DLD1 (cell line): ENCODE results near the gene GALNT14.

Experiments used
- in situ Hi-C: cut with HindIII; loops from 2 replicates; pipeline ENCODE4 v1.10.0; 2017; ENCODE audit warnings: low sequenced_read_pairs

The GALNT14 gene

DNA sequence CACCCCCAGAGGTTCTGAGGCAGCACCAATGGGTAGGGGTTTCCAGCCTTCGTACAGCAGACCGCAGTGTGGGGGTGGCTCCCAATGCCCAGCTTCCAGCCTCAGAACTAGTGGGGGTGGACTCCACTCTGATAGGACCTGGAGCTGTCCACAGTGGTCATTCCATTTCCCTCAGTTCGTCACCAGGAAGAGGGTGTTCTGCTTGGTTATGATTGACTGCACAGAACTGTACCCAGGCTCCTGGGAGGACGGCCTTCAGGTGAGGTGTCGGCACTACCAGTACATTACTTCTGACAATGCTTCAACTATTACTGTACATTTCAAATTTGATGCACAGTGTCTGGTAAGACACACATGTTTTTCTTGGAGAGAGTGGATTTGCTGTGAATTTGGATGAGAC, 180.6 kb downstream of the GALNT14 start:
- in situ Hi-C loops = no loop called here

- in situ Hi-C loops = no loop called here
These were observed 181.2 kb downstream of the GALNT14 start for GRCh38 chr2:30956995-30957394.

DNA sequence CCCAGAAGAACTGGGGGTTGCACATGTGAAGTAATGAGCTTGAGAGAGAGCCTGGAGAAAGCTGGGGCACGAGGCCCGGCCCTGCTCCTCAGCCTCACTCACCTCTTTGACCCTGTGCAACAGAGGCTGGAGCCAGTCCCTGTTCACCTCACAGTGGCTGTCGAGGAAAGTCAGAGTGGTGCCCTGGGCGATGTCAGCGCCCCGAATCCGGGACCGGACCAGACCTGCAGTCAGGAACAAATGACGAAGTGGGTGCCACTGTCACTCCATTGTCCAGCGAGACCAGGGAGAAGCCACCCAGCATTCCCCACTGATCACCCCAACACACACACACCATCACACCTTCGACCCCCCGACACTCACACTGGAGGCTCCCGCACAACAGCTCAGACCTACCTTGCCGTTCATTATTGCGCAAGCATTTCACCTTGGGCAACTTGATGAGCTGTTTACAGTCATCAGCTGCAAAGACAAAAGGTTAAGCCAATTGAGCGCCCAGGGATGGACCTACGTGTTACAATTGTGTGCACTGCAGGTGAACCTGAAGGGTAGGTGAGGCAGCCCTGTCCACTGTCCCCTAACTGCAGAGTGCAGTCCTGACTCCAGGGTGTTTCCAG, 182.6 kb downstream of the GALNT14 start:
- in situ Hi-C loops = no loop called here

GRCh38 chr2:30950339-30950738, 187.9 kb downstream of the GALNT14 start:
- in situ Hi-C loops = no loop called here

GRCh38 chr2:30949435-30949834, 188.8 kb downstream of the GALNT14 start:
- in situ Hi-C loops = no loop called here

GRCh38 chr2:30948857-30949256, 189.4 kb downstream of the GALNT14 start:
- in situ Hi-C loops = no loop called here

DNA sequence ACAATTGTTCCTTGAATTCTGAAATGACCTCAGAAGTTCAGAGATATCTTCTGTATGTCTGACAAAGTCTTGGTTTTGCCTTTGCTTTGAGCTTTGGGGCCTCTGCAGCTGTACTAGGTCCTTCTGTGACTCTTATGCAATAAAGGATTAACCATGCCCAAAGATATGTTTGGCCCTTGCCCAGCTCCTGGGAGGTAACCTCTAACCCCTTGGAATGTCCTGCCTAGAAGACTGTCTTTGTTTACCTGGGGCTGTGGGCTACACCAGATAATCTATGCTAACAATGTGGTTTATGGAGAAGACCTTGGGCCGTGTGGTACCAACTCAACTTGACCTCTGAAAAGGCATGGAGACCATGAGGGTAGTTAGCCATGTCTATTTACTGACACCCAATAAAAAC, 190.1 kb downstream of the GALNT14 start:
- in situ Hi-C loops = no loop called here

DNA sequence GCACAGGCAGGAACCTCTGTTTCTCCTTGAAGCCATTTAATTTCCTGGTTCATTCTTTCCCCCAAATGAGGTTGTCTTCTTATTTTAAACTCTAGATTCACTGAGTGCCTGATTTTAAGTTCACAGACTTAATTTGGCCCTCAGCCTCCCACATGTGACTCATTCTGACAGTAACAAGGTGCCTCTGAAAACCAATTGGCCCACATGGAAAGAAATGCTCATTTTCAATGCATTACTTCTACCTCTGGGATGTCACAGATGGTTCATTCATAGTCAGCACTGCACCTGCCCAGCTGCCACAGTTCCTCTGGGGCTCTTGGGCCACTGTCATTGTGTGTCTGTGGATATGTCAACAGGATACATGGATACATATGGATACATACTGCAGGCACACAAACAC, 190.6 kb downstream of the GALNT14 start:
- in situ Hi-C loops = no loop called here

- in situ Hi-C loops = no loop called here
These were observed 195.8 kb downstream of the GALNT14 start for GRCh38 chr2:30942419-30942818.

DNA sequence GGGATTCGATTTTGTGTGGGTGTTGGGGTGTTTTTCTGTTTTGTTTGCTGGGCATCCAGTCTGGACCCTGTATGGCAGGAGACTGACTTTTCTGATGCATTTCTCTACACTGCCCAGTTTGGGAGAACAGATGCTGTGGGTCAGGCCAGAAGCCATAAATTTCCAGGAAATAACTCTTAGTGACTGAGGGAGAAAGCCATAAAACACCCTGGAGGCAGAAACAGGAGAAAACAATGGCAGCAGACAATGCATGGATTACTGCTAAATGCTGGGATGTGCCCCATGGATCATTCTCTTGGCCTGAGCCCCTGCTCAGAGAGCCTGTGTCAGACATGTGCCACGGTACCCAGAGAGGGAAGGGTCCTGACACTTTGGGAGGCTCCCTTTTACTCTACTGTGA, 197.4 kb downstream of the GALNT14 start:
- in situ Hi-C loops = no loop called here

- in situ Hi-C loops = no loop called here
These were observed 198.9 kb downstream of the GALNT14 start for GRCh38 chr2:30939364-30939763.

GRCh38 chr2:30938196-30938595, 200.0 kb downstream of the GALNT14 start:
- in situ Hi-C loops = no loop called here

GRCh38 chr2:30936977-30937376, 201.3 kb downstream of the GALNT14 start:
- in situ Hi-C loops = no loop called here

DNA sequence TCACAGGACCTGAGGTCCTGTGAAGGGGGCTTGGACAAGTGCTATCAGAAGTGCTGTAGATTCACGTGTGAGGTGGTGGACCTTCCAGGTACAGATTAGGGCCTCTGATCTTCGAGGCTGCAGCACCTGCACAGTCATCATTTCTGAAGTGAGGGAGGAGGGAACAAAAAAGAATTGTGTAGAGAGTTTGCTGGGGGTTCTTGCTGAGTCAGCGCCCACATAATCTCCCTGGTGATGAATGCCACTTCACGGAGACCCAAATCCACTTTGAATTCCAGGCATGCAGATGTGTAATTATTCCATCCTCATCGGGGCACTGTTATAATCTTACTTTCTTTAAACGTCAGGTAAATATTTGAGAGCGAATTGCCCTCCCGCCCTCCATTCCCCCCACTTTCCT, 202.4 kb downstream of the GALNT14 start:
- in situ Hi-C loops = no loop called here

DNA sequence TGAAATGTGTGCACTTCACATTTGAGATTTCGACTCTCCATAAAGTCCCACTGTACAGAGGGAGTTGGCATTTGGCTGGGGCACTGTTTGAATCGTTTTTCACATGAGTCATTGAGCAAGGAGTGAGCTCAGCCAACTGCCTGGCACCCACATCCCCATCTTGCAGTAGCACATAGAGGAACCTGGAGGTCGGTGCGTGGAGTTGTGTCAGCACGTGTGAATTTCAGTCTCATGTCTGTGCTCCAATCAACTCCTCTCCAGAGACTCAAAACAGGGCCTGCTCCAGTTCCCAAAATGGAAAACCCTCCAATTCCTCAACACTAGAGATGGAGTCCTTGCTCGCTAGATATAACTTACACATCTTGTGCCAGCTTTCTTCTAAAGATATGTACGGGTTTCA, 204.2 kb downstream of the GALNT14 start:
- in situ Hi-C loops = no loop called here

- in situ Hi-C loops = no loop called here
These were observed 204.7 kb downstream of the GALNT14 start for GRCh38 chr2:30933496-30933895.

DNA sequence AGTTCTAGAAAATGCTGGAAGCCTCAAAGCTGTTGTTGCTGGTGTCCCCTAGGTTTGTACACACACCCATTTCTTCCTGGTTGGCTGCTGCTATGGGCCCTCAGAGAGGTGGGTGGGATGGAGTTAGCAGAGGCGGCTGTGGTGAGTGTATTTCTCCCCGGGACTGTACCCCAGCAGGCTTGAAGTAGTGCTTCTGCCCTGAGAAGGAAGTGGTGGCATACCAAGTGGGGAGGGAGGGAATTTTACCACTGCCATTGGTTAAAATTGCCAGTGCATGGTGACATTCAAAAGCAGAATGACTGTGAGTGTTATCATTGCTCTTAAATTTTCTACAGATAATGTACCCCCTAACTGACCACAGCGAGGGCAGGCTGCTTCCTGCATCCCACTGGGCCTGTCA, 205.4 kb downstream of the GALNT14 start:
- in situ Hi-C loops = no loop called here

DNA sequence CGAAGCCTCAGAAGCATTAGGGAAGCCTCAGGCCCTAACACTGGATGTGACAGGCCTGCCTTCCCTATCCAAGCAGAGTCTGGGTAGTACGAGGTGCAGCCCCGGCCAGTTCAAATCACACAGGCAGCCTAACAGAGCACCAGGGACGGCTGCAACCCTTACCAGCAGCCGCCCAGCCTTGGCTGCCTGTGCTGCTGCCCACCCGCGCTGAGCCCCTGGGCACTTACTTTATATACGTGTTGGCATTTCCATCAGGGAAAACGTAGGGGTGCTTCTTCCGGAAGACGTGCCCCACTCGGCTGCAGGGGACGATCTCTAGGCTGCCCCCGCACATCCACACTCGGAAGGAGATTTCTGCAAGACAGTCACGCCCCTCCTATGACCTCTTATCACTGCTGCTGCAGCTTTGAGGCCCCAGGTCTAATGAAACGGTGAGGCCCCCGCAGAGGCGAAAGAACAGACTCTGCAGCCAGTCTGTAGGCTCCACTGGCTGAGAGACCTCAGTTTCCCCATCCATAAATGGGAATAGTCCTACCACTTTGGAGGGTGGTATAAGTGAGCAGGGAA, 206.3 kb downstream of the GALNT14 start:
- in situ Hi-C loops = no loop called here

GRCh38 chr2:30930716-30931115, 207.5 kb downstream of the GALNT14 start:
- in situ Hi-C loops = no loop called here

GRCh38 chr2:30927465-30928075, 210.7 kb downstream of the GALNT14 start:
- in situ Hi-C loops = no loop called here

DNA sequence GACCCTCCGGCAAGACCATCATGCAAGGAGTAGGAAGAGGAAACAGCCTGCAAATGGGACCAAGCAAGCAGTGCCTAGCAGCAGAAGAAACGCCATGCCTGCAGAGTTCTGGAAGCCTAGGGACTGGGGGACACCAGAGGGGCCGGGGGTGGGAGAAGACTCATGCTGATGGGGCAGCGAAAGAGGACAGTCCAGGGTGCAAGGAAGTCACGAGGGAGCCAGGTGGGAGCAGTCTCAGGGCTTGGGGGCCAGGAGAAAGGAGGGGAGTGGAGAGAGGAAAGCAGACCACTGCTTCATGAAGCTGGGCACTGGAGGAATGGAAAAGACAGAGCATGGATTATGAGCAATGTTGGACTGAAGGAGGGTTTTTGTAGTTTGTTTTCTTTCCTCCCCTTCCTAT, 211.6 kb downstream of the GALNT14 start:
- in situ Hi-C loops = no loop called here

- in situ Hi-C loops = no loop called here
These were observed 214.6 kb downstream of the GALNT14 start for GRCh38 chr2:30923623-30924022.

DNA sequence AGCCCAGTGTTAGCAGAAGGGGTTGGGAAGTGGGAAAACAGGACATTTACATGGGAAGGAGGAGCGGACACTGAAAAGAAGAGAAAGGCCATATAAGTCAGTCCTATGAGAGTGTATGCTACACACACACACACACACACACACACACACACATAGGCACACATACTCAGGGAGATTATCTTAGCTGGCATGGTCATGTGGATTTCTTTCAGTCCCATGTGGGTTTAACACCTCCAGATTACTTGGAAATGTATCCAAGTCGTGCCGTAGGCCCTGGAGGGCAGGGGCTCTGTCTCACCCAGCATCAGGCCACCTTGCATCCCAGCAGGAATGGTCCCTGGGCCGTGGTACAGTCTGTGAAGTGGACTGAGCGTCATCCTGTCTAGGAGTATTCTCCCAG, 217.7 kb downstream of the GALNT14 start:
- in situ Hi-C loops = no loop called here
